GM21717 (cell line): ENCODE measurements around the gene GRID2IP.
A peak's percentile ranks its signal among the peaks of the same experiment; 100 is the strongest.

ENCODE experiments used
- ATAC-seq: cut with Tn5 transposase; IDR thresholded peaks from one replicate; pipeline ENCODE4 v1.9.1; 2021; ENCODE audit warnings: mild to moderate bottlenecking, moderate library complexity; ENCODE audit not compliant: unreplicated experiment

The GRID2IP gene

GRCh38 chr7:6563936-6564770 lies 12.9 kb upstream of the GRID2IP start:
- ATAC-seq: no peak

GRCh38 chr7:6562106-6562505 lies 10.8 kb upstream of the GRID2IP start:
- no peak for ATAC-seq

- ATAC-seq: no peak
These were observed 8.6 kb upstream of the GRID2IP start for GRCh38 chr7:6559896-6560295.

- ATAC-seq: no peak
These were observed 7.6 kb upstream of the GRID2IP start for GRCh38 chr7:6558837-6559236.

- ATAC-seq: no peak
These were observed 4.9 kb upstream of the GRID2IP start for GRCh38 chr7:6556196-6556595.

- no peak for ATAC-seq
These were observed 3.6 kb upstream of the GRID2IP start for GRCh38 chr7:6554848-6555247.

GRCh38 chr7:6553448-6554044 lies 2.3 kb upstream of the GRID2IP start:
- ATAC-seq: no peak

GRCh38 chr7:6547400-6547799 lies 3.9 kb downstream of the GRID2IP start:
- ATAC-seq: no peak

GRCh38 chr7:6546498-6547251 lies 4.6 kb downstream of the GRID2IP start:
- no peak for ATAC-seq

GRCh38 chr7:6545398-6546126 lies 5.7 kb downstream of the GRID2IP start:
- ATAC-seq: no peak

GRCh38 chr7:6542368-6542767 lies 8.9 kb downstream of the GRID2IP start:
- no peak for ATAC-seq

GRCh38 chr7:6536262-6537260 lies 14.7 kb downstream of the GRID2IP start:
- no peak for ATAC-seq

- ATAC-seq: peak; percentile 40
These were observed 17.3 kb downstream of the GRID2IP start for GRCh38 chr7:6533893-6534495.

GRCh38 chr7:6532516-6532915 lies 18.7 kb downstream of the GRID2IP start:
- no peak for ATAC-seq

- ATAC-seq: no peak
These were observed 19.6 kb downstream of the GRID2IP start for GRCh38 chr7:6531492-6532279.

- ATAC-seq: peak; percentile 45
These were observed 20.4 kb downstream of the GRID2IP start for GRCh38 chr7:6530626-6531491.

GRCh38 chr7:6529643-6530042 lies 21.6 kb downstream of the GRID2IP start:
- no peak for ATAC-seq
